Thyroid gland (tissue), 4 donors: ENCODE data around the gene RHO. TPM values are rescaled to one million over a fixed set of nuclear protein-coding genes. Genes with fewer than 3 reads are reported as not detected.

Source experiments
- DNase-seq, 2 donors: peaks; one replicate each; pipeline ENCODE4 v3.0.0-alpha.2; 2019
- H3K27ac ChIP-seq, 3 donors: fragments of 200-600 bp; sonication (generic); 1 replicate in 2 of 3; 2 replicates in 1 of 3; pipeline ENCODE4 v1.5.1; 2016 to 2019; ENCODE audit warnings: mild to moderate bottlenecking in 1 of 3, moderate library complexity in 1 of 3
- H3K27me3 ChIP-seq: fragments of 200-600 bp; sonication (generic); one replicate; pipeline ENCODE4 v1.5.1; 2019
- H3K36me3 ChIP-seq, 2 donors: fragments of 200-600 bp; sonication (generic); one replicate each; pipeline ENCODE4 v1.5.1; 2016 to 2019
- H3K4me1 ChIP-seq, 2 donors: fragments of 200-600 bp; sonication (generic); one replicate each; pipeline ENCODE4 v1.5.1; 2017 to 2019
- H3K4me3 ChIP-seq, 3 donors: fragments of 200-600 bp; sonication (generic); replicated peaks in 1 of 3; 1 replicate in 2 of 3; 2 replicates in 1 of 3; pipeline ENCODE4 v1.5.1; 2016; ENCODE audit warnings: mild to moderate bottlenecking in 1 of 3
- H3K9me3 ChIP-seq: fragments of 200-600 bp; sonication (generic); one replicate; pipeline ENCODE4 v1.5.1; 2017
- POLR2A ChIP-seq, 2 donors: fragments of 450-650 bp; IDR thresholded peaks; one replicate each; pipeline ENCODE4 v1.6.1; 2017; ENCODE audit warnings: antibody characterized with exemption in 2 of 2, mild to moderate bottlenecking in 2 of 2, moderate library complexity in 1 of 2
- WGBS, 2 donors: methylation state at CpG; one replicate each; pipeline ENCODE4 v1.1.5; 2017; 5-methylcytosine and 5-hydroxymethylcytosine counted together
- intact Hi-C: fragments of 100-400 bp; cut with DNase I; formaldehyde crosslinking; loops from one replicate; pipeline ENCODE4 v1.15.1; 2023
- total RNA-seq, 4 donors: library from RNA; depleted of rRNA; stranded (reverse); fragments of >200 nt; gene quantifications; one replicate each; pipeline ENCODE4 v1.2.3, GENCODE V29; 2016
- TF ChIP-seq, protein P1 (sequence below), 6 experiments: fragments of 200-600 bp in 3 of 6; fragments of 450-650 bp in 3 of 6; sonication (generic) in 3 of 6; IDR thresholded peaks; one replicate each; pipeline ENCODE4 v1.5.1; 2016 to 2019; ENCODE audit warnings: antibody characterized with exemption in 6 of 6, mild to moderate bottlenecking in 2 of 6, inconsistent platforms in 1 of 6, moderate library complexity in 1 of 6

The RHO gene
- total RNA-seq, 4 donors from 2014 or later, result not detected

DNA sequence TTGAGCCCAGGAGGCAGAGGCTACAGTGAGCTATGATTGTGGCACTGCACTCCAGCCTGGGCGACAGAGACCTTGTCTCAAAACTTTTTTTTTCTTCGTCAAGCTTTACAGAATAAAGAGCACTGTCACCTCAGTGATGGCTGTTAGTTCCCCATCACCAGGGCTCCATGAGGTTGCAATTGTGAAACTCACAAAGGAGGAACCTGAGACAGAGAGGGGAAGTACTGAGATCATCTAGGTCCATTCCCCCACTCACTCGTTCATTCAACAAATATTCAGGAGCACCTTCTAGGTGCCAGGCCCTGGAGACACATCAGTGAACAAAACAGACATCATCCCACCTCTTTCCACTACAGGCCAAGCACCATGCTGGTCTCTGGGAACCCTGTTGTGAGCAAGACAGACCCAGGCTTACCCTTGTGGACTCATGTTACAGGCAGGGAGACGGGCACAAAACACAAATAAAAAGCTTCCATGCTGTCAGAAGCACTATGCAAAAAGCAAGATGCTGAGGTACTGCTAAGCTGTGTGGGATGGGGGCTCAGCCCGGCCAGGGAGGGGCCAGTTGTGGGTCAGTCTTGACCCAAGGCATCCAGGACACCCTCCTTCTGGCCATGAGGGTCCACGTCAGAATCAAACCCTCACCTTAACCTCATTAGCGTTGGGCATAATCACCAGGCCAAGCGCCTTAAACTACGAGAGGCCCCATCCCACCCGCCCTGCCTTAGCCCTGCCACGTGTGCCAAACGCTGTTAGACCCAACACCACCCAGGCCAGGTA, 2.1 kb upstream of the RHO start:
- TF ChIP-seq, protein P1, sequence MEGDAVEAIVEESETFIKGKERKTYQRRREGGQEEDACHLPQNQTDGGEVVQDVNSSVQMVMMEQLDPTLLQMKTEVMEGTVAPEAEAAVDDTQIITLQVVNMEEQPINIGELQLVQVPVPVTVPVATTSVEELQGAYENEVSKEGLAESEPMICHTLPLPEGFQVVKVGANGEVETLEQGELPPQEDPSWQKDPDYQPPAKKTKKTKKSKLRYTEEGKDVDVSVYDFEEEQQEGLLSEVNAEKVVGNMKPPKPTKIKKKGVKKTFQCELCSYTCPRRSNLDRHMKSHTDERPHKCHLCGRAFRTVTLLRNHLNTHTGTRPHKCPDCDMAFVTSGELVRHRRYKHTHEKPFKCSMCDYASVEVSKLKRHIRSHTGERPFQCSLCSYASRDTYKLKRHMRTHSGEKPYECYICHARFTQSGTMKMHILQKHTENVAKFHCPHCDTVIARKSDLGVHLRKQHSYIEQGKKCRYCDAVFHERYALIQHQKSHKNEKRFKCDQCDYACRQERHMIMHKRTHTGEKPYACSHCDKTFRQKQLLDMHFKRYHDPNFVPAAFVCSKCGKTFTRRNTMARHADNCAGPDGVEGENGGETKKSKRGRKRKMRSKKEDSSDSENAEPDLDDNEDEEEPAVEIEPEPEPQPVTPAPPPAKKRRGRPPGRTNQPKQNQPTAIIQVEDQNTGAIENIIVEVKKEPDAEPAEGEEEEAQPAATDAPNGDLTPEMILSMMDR (IDR thresholded peaks at IDR 0.05), result no peak
- no peak for TF ChIP-seq POLR2A (IDR thresholded peaks at IDR 0.05)
- WGBS, 2 donors, result 90 to 91% methylated on average over 8 to 12 of the region's 12 CpGs
- H3K4me3 ChIP-seq, result no peak overlapping the region
- H3K36me3 ChIP-seq, result no peaks in the 10 kb centered on the region
- intact Hi-C loops, result no loop called here
- no peak overlapping the region for H3K27ac ChIP-seq
- H3K9me3 ChIP-seq, result no peaks in the 10 kb centered on the region
- H3K27me3 ChIP-seq, result no peaks in the 10 kb centered on the region
- no peak for DNase-seq
- no peaks in the 10 kb centered on the region for H3K4me1 ChIP-seq

DNA sequence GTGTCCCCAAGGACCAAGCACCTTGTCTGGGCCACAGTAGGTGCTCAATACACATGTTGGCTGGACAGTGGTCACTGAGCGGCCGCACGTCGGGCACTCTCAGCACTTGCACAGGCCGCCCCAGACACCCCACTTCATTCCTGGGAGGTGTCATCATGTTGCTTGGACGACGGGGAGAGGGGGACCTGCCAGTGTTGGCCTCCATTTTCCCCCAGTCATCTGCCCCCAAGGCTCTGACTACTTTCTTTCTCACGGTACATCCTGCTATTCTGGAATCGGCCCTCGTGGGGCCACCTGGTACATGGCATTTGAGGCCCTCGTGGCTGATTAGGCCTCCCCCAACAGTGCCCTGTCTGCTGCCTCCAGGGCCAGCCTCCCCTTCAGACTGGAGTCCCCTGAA, 1.2 kb upstream of the RHO start:
- no peak overlapping the region for H3K27ac ChIP-seq
- TF ChIP-seq POLR2A (IDR thresholded peaks at IDR 0.05), result no peak
- TF ChIP-seq, protein P1 (IDR thresholded peaks at IDR 0.05), result no peak
- no peaks in the 10 kb centered on the region for H3K36me3 ChIP-seq
- no peaks in the 10 kb centered on the region for H3K4me1 ChIP-seq
- DNase-seq, result no peak
- H3K9me3 ChIP-seq, result no peaks in the 10 kb centered on the region
- WGBS, 2 donors, result 94 to 95% methylated on average over 10 to 11 of the region's 11 CpGs
- intact Hi-C loops, result no loop called here
- H3K4me3 ChIP-seq, result no peak overlapping the region
- H3K27me3 ChIP-seq, result no peaks in the 10 kb centered on the region

DNA sequence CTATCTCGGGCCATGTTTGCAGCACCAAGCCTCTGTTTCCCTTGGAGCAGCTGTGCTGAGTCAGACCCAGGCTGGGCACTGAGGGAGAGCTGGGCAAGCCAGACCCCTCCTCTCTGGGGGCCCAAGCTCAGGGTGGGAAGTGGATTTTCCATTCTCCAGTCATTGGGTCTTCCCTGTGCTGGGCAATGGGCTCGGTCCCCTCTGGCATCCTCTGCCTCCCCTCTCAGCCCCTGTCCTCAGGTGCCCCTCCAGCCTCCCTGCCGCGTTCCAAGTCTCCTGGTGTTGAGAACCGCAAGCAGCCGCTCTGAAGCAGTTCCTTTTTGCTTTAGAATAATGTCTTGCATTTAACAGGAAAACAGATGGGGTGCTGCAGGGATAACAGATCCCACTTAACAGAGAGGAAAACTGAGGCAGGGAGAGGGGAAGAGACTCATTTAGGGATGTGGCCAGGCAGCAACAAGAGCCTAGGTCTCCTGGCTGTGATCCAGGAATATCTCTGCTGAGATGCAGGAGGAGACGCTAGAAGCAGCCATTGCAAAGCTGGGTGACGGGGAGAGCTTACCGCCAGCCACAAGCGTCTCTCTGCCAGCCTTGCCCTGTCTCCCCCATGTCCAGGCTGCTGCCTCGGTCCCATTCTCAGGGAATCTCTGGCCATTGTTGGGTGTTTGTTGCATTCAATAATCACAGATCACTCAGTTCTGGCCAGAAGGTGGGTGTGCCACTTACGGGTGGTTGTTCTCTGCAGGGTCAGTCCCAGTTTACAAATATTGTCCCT, 1.2 kb downstream of the RHO start:
- H3K27ac ChIP-seq, result no peak overlapping the region

DNA sequence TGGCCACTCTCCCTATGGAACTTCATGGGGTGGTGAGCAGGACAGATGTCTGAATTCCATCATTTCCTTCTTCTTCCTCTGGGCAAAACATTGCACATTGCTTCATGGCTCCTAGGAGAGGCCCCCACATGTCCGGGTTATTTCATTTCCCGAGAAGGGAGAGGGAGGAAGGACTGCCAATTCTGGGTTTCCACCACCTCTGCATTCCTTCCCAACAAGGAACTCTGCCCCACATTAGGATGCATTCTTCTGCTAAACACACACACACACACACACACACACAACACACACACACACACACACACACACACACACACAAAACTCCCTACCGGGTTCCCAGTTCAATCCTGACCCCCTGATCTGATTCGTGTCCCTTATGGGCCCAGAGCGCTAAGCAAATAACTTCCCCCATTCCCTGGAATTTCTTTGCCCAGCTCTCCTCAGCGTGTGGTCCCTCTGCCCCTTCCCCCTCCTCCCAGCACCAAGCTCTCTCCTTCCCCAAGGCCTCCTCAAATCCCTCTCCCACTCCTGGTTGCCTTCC, 1.9 kb downstream of the RHO start:
- Histone ChIP-seq H3K9me3 (no peaks in the 10 kb centered on the region), H3K36me3 (no peaks in the 10 kb centered on the region), H3K27ac (no peak overlapping the region), H3K4me3 (no peak overlapping the region), H3K4me1 (peaks cover 0 to 7% of the 10 kb centered on the region in 2 donors), H3K27me3 (no peaks in the 10 kb centered on the region)
- DNase-seq, result no peak
- intact Hi-C loops, result no loop called here
- TF ChIP-seq, protein P1 (IDR thresholded peaks at IDR 0.05), result no peak
- no peak for TF ChIP-seq POLR2A (IDR thresholded peaks at IDR 0.05)
- 34 to 36% methylated on average over 6 of the region's 6 CpGs for WGBS, 2 donors

More for the DNA sequence above, 1.2 kb downstream of the RHO start:
- Histone ChIP-seq H3K27me3 (no peaks in the 10 kb centered on the region), H3K4me3 (no peak overlapping the region), H3K9me3 (no peaks in the 10 kb centered on the region), H3K4me1 (peaks cover 0 to 6% of the 10 kb centered on the region in 2 donors), H3K36me3 (no peaks in the 10 kb centered on the region)
- WGBS, 2 donors, result 83% methylated on average over 12 of the region's 12 CpGs
- intact Hi-C loops, result no loop called here
- no peak for DNase-seq
- TF ChIP-seq POLR2A (IDR thresholded peaks at IDR 0.05), result no peak
- TF ChIP-seq, protein P1 (IDR thresholded peaks at IDR 0.05), result no peak
